IgD-negative memory B cell (primary cell): ENCODE data around the gene PRDM4. TPM values are rescaled to one million over a fixed set of nuclear protein-coding genes. Genes with fewer than 3 reads are reported as not detected.
A peak's percentile ranks its signal among the peaks of the same experiment; 100 is the strongest.

Source experiments
- H3K27ac Mint-ChIP-seq, 3 donors: one replicate each; pipeline ENCODE4 v1.8.0; 2020 to 2022; ENCODE audit warnings: mild to moderate bottlenecking in 3 of 3, mixed read lengths in 3 of 3, moderate library complexity in 1 of 3
- H3K27me3 Mint-ChIP-seq: one replicate; pipeline ENCODE4 v1.8.0; 2021; ENCODE audit warnings: mixed read lengths
- H3K36me3 Mint-ChIP-seq: one replicate; pipeline ENCODE4 v1.8.0; 2020; ENCODE audit warnings: mild to moderate bottlenecking, mixed read lengths
- H3K4me1 Mint-ChIP-seq, 3 donors: one replicate each; pipeline ENCODE4 v1.8.0; 2020 to 2022; ENCODE audit warnings: mixed read lengths in 3 of 3, mild to moderate bottlenecking in 1 of 3
- H3K4me3 Mint-ChIP-seq, 4 donors: one replicate each; pipeline ENCODE4 v1.8.0; 2020 to 2022; ENCODE audit warnings: mild to moderate bottlenecking in 4 of 4, mixed read lengths in 4 of 4, moderate library complexity in 3 of 4
- H3K9me3 Mint-ChIP-seq, 3 donors: one replicate each; pipeline ENCODE4 v1.8.0; 2020 to 2021; ENCODE audit warnings: mixed read lengths in 3 of 3, mild to moderate bottlenecking in 1 of 3
- polyA plus RNA-seq: library from polyadenylated mRNA; unstranded; fragments of 300-500 nt; fragmentation: Illumina TruSeq; gene quantifications from one replicate; pipeline ENCODE4 v1.2.3, GENCODE V29; 2021

Gene PRDM4, protein sequence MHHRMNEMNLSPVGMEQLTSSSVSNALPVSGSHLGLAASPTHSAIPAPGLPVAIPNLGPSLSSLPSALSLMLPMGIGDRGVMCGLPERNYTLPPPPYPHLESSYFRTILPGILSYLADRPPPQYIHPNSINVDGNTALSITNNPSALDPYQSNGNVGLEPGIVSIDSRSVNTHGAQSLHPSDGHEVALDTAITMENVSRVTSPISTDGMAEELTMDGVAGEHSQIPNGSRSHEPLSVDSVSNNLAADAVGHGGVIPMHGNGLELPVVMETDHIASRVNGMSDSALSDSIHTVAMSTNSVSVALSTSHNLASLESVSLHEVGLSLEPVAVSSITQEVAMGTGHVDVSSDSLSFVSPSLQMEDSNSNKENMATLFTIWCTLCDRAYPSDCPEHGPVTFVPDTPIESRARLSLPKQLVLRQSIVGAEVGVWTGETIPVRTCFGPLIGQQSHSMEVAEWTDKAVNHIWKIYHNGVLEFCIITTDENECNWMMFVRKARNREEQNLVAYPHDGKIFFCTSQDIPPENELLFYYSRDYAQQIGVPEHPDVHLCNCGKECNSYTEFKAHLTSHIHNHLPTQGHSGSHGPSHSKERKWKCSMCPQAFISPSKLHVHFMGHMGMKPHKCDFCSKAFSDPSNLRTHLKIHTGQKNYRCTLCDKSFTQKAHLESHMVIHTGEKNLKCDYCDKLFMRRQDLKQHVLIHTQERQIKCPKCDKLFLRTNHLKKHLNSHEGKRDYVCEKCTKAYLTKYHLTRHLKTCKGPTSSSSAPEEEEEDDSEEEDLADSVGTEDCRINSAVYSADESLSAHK
- 65.1 TPM for polyA plus RNA-seq

DNA sequence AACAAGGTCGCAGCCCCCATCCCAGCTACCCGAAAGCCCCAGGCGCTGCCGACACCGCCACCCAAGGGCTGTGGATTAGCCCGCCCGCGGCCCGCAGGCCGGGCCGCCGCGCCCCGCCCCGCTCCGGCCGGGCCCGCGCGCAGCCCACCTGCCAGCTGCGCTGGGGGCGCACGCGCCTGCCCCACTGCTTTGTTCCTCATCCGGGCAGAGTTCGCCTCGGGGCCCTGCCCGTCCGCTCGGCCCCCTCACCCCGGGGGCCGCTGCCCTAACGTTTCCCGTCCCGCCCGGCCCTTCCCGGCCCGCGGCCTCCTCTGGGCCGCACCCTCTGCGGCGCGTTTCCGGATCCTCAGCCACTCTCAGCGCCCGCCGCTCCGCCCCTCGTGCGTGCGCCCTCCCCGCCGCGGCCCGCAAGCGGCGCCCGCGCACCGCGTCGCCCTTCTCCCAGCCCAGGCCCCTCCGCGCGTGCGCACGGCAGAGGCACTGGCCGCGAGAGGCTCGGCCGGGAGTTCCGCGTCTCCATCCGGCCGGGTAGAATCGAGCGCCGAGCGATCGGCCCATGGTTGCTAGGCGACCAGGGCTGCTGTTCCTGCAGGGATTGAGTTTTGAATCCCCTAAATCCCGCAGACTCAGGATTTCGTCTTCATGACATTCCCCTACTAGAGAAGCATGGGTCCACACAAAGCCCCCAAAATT lies at the start of gene PRDM4:
Gene PRDM4 (minus strand): TSS at position 329 of the 693 bp plus-strand sequence. CDS start 622 bp downstream, outside the sequence.
- Mint-ChIP-seq H3K4me1 (peaks cover 11 to 31% (median 27%) of the 10 kb centered on the region in 3 donors), H3K4me3 (peak within 1 kb of the TSS; percentile 90 to 98 (median 92)), H3K9me3 (no peaks in the 10 kb centered on the region), H3K27me3 (no peaks in the 10 kb centered on the region), H3K36me3 (no peaks in the 10 kb centered on the region), H3K27ac (peak within 1 kb of the TSS; percentile 88 to 97 (median 94))

DNA sequence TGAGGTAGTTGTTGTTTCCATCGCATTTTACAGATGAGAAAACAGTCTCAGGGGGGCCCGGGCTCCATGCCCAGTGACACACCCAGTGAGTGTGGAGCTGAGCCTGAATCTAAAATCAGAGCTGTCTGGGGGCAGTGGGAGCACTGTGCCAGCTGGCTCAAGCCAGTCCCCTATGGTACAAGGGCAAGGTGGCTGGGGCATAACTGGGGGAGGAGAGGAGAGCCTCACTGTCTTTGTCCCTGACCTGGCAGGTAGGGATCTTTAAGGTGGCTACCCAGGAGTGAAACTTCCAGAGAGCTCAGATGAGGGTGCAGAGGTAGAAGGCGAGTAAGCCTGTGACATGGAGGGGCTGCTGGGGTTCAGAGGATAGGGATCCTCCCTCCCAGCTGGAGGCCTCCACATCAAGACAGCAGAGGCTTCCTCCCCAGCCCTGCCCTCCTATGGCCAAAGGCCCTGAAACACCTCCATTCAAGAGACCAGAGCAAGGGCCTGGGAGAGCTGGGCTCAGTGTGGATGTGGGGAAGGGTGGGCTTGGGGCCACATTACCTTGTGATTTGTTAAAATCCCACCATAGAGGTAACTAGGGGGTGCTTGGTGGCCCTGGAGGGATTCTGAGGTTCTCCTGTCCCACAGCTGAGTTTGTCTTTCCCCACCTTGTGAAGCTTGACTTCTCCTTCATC lies 46.7 kb upstream of the PRDM4 start:
- Mint-ChIP-seq H3K36me3 (no peaks in the 10 kb centered on the region), H3K9me3 (no peaks in the 10 kb centered on the region), H3K4me3 (no peak overlapping the region), H3K27me3 (peaks cover 3% of the 10 kb centered on the region), H3K27ac (peak overlapping the region in 1 of 3 donors; percentile 70), H3K4me1 (peaks cover 0 to 3% (median 2%) of the 10 kb centered on the region in 3 donors)

DNA sequence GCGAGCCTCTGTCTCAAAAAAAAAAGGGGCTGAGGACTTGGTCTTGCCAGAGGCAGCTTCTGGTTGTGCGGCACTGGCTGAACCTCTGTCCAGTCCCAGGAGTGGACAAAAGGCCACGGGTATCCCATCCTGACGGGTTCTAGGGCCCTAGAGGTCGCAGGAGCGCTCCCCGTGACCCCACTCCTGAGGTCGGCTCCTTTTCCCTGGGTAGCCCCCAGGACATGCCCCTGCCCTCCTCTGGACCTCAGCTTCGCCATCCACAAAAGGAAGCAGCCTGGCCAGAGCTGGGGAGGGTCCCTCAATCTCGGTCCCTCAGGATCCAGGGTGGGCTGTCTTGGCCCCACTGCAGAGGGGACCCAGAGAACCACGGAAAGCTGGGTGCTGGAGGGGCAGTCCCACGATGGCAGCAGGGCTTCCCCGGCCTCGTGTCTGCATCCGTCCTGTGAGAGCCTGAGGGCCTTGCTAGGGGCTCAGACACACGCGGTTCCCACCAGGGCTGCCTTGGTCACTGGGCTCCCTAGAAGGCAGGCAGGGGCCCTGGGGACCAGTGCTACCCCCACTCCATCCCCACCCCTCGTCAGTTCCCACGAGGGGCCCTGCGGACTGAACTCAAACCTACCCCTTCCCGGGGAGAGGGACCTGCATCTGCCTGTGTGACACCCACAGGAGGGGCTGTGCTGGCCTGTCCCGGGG lies 44.7 kb upstream of the PRDM4 start:
- Mint-ChIP-seq H3K4me3 (no peak overlapping the region), H3K27me3 (peaks cover 3% of the 10 kb centered on the region), H3K4me1 (peaks cover 5 to 18% (median 13%) of the 10 kb centered on the region in 3 donors), H3K9me3 (no peaks in the 10 kb centered on the region), H3K36me3 (peaks cover 3% of the 10 kb centered on the region), H3K27ac (no peak overlapping the region)

DNA sequence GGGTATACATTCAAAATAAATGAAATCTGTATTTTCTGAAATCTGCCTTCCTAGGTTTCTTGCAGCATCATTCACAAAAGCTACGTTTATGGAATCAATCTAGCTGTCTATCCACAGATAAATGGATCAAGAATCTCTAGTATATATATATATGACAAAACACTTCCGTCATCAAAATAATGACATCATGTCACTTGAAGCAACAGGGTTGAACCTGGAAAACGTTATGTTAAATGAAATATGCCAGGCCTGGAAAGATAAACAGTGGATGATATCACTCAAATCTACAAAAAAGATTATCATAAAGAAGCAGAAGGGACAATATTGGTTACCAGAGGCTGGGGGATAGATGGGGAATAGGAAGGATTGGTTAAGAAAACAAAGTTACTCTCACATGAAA lies 42.2 kb upstream of the PRDM4 start:
- Mint-ChIP-seq H3K9me3 (no peaks in the 10 kb centered on the region), H3K27me3 (no peaks in the 10 kb centered on the region), H3K27ac (peak overlapping the region in 1 of 3 donors; percentile 1), H3K4me3 (no peak overlapping the region), H3K36me3 (peaks cover 3% of the 10 kb centered on the region), H3K4me1 (peaks cover 9 to 20% (median 12%) of the 10 kb centered on the region in 3 donors)

DNA sequence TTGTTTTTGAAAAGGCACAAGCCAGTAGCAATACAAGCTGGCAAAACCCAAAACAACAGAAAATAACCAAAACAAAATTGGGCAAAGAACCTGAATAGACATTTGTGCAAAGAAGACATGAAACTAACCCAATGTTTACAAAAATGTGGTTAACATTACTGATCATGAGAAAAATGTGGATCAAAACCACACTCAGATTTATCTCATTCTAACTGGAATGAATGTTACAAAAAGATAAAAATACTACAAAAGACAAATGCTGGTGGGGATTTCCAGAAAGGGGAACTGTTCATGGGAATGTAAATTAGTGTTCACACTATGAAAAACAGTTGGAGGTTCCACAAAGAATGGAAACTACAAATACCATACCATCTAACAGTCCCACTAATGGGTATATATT lies 40.2 kb upstream of the PRDM4 start:
- H3K9me3 Mint-ChIP-seq: peaks cover 0 to 2% (median 0%) of the 10 kb centered on the region in 3 donors
- H3K27ac Mint-ChIP-seq: no peak overlapping the region
- H3K36me3 Mint-ChIP-seq: peaks cover 3% of the 10 kb centered on the region
- H3K4me3 Mint-ChIP-seq: peak overlapping the region in 1 of 4 donors; percentile 74
- peaks cover 9 to 22% (median 12%) of the 10 kb centered on the region in 3 donors for H3K4me1 Mint-ChIP-seq
- H3K27me3 Mint-ChIP-seq: no peaks in the 10 kb centered on the region

DNA sequence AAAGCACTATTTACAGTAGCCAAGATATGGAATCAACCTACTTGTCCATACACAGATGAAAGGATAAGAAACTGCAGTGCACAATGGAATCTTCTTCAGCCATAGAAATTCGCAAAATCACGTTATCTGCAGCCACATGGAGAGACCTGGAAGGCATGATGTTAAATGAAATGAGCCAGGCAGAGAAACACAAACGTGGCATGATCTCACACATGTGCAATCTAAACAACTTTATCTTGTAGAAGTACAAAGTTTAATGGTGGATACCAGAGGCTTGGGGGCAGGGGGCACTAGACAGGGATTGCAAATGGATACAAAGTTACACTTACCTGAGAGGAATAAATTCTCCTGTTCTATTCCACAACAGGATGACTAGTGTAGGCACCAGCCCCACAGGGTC lies 37.6 kb upstream of the PRDM4 start:
- no peak overlapping the region for H3K27ac Mint-ChIP-seq
- H3K27me3 Mint-ChIP-seq: peaks cover 4% of the 10 kb centered on the region
- peaks cover 9 to 22% (median 10%) of the 10 kb centered on the region in 3 donors for H3K4me1 Mint-ChIP-seq
- H3K4me3 Mint-ChIP-seq: no peak overlapping the region
- H3K9me3 Mint-ChIP-seq: peaks cover 0 to 2% (median 2%) of the 10 kb centered on the region in 3 donors
- peaks cover 3% of the 10 kb centered on the region for H3K36me3 Mint-ChIP-seq

DNA sequence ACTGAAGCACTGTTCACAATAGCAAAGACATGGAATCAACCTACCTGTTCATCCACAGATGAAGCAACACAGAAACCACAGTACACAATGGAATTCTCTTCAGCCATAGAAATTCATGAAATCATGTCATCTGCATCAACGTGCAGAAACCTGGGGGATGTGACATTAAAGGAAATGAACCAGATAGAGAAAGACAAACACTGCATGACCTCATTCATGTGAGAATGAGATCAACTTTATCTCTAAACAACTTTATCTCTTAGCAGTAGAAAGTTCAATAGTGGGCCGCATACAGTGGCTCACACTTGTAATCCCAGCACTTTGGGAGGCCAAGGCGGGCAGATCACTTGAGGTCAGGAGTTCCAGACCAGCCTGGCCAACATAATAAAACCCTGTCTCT lies 33.5 kb upstream of the PRDM4 start:
- H3K4me1 Mint-ChIP-seq: peaks cover 0 to 2% (median 0%) of the 10 kb centered on the region in 3 donors
- peaks cover 4% of the 10 kb centered on the region for H3K36me3 Mint-ChIP-seq
- H3K9me3 Mint-ChIP-seq: peaks cover 4 to 8% (median 5%) of the 10 kb centered on the region in 3 donors
- peaks cover 5% of the 10 kb centered on the region for H3K27me3 Mint-ChIP-seq
- no peak overlapping the region for H3K4me3 Mint-ChIP-seq
- H3K27ac Mint-ChIP-seq: no peak overlapping the region

DNA sequence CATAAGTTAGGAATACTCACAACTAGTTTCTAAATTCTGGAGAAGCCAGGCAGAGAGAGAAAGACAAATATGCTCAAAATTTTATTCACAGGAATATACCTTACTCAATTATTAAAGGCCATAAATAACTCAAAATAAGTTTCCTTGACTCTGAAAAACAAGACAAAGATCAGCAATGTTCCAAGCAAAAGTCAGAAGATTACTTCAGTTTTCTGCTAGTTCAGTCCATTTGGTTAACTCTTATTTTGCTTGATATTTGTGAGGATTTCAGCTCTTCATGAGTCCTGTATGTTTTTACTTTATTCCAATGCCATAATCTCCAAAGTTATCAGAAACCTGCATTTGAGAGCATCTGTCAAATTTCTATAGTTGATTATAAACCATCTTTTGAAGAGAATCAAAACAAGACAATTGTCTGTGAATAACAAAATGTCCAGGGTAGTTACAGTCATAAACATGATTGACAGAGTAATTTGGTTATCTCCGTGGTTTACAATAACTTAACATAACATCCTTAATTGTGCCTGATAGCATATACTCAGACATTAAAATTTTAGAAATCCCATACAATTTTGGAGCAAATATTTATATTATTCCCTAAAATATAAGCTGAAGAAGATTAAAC lies 30.6 kb upstream of the PRDM4 start:
- Mint-ChIP-seq H3K27ac (no peak overlapping the region), H3K36me3 (peaks cover 4% of the 10 kb centered on the region), H3K27me3 (peaks cover 7% of the 10 kb centered on the region), H3K4me1 (no peaks in the 10 kb centered on the region), H3K4me3 (no peak overlapping the region), H3K9me3 (peaks cover 4 to 8% (median 6%) of the 10 kb centered on the region in 3 donors)

DNA sequence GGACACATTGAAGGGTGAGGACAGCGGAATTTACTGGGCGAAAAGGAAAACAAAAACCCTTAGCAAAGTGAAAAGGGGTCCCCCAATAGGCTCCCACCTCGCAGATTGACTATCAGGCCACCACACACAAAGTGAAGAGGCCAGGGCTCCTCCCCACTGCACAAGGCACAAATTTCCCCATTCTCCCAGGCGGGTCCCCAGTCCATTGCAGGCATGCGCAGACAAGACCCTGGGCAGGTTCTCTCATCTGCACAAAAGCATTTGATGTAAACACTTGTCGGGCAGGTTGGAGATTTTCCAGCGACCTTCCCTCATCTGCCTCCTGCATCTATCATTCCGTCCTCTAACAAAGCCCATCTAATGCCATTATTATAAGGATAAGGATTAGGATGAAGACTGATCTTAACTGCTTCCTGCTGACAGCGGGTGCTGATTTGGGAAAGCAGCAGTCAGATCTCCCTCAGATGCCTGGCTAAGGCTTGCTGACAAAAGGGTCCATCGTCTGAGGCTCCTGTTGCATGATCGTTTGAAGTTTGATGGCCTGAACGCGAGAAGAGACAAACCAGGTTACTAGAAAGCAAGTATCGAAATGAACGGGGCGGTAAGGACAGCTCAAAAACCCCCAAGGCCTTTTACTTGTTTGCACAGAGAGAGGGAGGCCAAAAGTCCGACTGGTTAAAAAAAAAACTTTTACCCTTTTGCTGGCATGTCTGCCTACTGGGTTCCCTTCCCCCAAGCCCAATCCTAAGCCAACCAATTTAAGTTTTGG lies 27.9 kb upstream of the PRDM4 start:
- Mint-ChIP-seq H3K4me1 (peaks cover 4 to 9% (median 8%) of the 10 kb centered on the region in 3 donors), H3K4me3 (no peak overlapping the region), H3K36me3 (peaks cover 4% of the 10 kb centered on the region), H3K27ac (no peak overlapping the region), H3K9me3 (peaks cover 3 to 8% (median 6%) of the 10 kb centered on the region in 3 donors), H3K27me3 (peaks cover 4% of the 10 kb centered on the region)

DNA sequence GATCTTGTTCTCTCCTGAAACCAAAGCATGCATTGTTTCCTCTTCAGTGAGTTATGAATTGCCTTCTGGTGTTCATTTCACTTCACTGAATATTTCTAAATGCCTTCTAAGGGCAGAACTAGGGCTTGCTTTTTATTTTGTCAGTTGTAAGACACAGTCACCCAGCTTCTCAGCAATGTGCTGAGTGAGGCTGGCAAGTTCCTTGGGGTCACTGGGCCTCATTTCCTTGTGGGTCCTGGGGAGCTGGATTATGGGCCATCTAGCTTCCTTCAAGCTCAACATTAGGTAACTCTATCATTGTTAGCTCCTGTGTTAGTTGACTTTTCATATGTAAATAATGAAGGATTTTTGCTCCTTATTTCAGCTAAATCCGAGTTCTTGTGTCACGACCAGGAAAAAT lies 27.3 kb upstream of the PRDM4 start:
- Mint-ChIP-seq H3K9me3 (peaks cover 2 to 8% (median 3%) of the 10 kb centered on the region in 3 donors), H3K4me1 (peaks cover 8 to 15% (median 14%) of the 10 kb centered on the region in 3 donors), H3K36me3 (peaks cover 4% of the 10 kb centered on the region), H3K27ac (no peak overlapping the region), H3K4me3 (no peak overlapping the region), H3K27me3 (peaks cover 2% of the 10 kb centered on the region)

DNA sequence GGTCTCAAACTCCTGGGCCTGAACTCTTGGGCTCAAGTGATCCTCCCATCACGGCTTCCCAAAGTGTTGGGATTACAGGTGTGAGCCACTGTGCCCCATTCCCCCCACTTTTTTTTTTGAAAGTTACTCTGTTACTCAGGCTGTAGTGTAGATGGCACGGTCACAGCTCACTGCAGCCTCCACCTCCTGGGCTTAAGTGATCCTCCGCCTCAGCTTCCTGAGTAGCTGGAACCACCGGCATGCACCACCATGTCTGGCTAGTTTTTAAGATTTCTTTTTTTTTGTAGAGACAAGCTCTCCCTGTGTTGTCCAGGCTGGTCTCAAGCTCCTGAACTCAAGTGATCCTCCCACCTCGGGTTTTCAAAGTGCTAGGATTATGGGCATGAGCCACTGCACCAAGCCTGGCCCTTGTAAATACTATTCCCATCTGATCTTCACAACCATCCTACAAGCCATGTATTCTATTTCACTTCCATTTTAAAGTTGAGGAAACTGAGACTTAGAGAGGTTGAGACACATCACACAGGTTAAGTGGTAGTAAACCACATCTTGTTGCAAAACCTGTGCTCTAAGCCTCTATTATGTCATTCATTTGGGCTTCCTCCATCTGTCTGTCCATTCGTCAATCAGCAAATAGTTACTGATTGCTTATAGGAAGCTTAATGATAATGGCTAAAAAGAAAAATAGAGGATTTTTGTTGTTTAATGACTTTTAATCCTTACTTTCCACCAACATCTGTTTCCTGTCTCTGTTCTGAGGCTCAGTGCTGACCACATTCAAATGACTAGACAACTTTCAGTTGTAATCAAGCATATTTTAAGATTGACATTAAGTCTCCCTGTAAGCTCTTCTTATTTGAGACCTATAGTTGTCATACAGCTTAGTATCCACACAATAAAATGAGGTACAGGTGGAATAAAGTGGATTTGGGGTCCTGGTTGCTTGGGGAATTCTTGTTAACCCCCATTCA lies 22.8 kb upstream of the PRDM4 start:
- H3K36me3 Mint-ChIP-seq: no peaks in the 10 kb centered on the region
- H3K4me3 Mint-ChIP-seq: peak overlapping the region in 2 of 4 donors; percentile 20 to 64
- H3K27ac Mint-ChIP-seq: no peak overlapping the region
- H3K9me3 Mint-ChIP-seq: no peaks in the 10 kb centered on the region
- peaks cover 6% of the 10 kb centered on the region for H3K27me3 Mint-ChIP-seq
- H3K4me1 Mint-ChIP-seq: peaks cover 25 to 33% (median 33%) of the 10 kb centered on the region in 3 donors

DNA sequence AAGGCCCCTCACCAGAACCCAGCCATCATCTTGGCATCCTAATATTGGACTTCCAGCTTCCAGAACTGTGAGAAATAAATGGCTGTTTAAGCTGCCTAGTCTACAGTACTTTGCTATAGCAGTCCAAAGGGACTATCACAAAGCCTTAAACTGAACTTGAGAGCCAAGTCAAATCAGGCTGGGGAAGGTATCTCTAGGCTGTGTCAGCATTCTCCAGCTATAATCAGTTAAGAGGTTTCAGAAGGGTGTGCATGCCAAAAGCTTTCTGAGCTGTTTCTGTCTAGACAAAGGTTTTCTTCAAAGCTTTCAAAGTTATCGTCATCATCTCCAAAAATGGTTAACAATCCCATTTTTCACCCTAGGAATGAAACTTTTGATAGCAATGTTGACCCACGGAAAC lies 21.1 kb upstream of the PRDM4 start:
- no peaks in the 10 kb centered on the region for H3K9me3 Mint-ChIP-seq
- peaks cover 5% of the 10 kb centered on the region for H3K27me3 Mint-ChIP-seq
- no peaks in the 10 kb centered on the region for H3K36me3 Mint-ChIP-seq
- peaks cover 32 to 38% (median 36%) of the 10 kb centered on the region in 3 donors for H3K4me1 Mint-ChIP-seq
- no peak overlapping the region for H3K27ac Mint-ChIP-seq
- no peak overlapping the region for H3K4me3 Mint-ChIP-seq
